GM19023 (cell line): ENCODE data around the gene PHLDA2.

ENCODE experiments used
- ATAC-seq: cut with Tn5 transposase; IDR thresholded peaks from one replicate; pipeline ENCODE4 v1.9.1; 2021; ENCODE audit warnings: mild to moderate bottlenecking, moderate library complexity; ENCODE audit not compliant: unreplicated experiment

PHLDA2 gene

DNA sequence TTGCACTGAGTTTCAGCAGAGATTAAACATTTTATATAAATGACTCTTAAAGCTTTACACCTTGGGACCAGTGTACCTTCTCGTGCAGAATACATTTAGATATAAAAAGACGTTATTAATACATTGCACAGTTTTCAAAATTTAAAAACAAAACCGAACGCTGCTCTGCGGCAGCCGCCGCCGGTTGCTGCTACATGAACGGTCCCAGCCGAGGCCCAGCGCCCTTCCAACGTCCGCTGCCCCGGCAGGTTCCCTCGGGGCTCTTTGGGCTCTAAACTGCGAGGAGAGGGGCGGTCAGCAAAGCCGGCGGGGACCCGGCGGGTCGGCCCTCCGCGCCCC lies 45.6 kb downstream of the PHLDA2 start:
- ATAC-seq = no peak

- ATAC-seq = no peak
These were observed 46.7 kb downstream of the PHLDA2 start for GRCh38 chr11:2882396-2883110.

- ATAC-seq = no peak
These were observed 47.2 kb downstream of the PHLDA2 start for GRCh38 chr11:2881981-2882375.

- no peak for ATAC-seq
These were observed 47.9 kb downstream of the PHLDA2 start for GRCh38 chr11:2881076-2881980.

GRCh38 chr11:2880646-2881045 lies 48.6 kb downstream of the PHLDA2 start:
- no peak for ATAC-seq

GRCh38 chr11:2878782-2879181 lies 50.4 kb downstream of the PHLDA2 start:
- no peak for ATAC-seq
